Measurements from ENCODE around the gene TEX9.

Gene TEX9

DNA sequence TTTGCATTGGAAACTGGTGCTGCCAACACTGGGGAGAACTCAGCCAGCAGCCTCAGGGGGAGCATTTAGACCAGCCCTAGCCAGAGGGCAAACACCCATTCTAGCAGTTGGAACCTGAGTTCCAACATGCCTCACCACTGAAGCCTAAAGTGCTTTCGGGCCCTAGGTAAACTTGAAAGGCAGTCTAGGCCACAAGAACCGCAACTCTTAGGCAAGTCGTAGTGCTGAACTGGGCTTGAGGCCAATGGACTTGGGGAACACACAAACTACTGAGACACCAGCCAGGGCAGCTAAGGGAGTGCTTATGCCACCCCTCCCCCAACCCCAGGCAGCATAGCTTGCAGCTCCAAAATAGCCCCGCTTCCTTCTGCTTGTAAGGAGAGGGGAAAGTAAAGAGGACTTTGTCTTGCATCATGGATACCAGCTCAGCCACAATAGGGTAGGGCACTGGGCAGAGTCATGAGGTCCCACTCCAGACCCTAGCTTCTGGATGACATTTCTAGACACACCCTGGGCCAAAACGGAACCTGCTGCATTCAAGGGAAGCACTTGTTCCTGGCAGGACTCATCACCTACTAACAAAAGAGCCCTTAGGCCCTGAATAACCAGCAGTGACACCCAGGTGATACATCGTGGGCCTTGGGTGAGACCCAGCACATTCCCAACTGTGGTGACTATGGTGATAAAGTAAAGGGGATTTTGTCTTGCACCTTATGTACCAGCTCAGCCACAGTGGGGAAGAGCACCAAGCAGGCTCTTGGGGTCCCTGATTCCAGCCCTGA lies 37.3 kb upstream of the TEX9 start:
- no peak overlapping the region for H3K4me3 ChIP-seq (ENCODE audit: low read depth, low read length)
- POLR2A ChIA-PET: no interaction called here
- CTCF ChIA-PET: no interaction called here
- no peak for DNase-seq (ENCODE audit: low read depth, low spot score)
- TF ChIP-seq, protein P1, sequence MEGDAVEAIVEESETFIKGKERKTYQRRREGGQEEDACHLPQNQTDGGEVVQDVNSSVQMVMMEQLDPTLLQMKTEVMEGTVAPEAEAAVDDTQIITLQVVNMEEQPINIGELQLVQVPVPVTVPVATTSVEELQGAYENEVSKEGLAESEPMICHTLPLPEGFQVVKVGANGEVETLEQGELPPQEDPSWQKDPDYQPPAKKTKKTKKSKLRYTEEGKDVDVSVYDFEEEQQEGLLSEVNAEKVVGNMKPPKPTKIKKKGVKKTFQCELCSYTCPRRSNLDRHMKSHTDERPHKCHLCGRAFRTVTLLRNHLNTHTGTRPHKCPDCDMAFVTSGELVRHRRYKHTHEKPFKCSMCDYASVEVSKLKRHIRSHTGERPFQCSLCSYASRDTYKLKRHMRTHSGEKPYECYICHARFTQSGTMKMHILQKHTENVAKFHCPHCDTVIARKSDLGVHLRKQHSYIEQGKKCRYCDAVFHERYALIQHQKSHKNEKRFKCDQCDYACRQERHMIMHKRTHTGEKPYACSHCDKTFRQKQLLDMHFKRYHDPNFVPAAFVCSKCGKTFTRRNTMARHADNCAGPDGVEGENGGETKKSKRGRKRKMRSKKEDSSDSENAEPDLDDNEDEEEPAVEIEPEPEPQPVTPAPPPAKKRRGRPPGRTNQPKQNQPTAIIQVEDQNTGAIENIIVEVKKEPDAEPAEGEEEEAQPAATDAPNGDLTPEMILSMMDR (IDR thresholded peaks at IDR 0.05; ENCODE audit: insufficient read depth, low read length, missing control alignments): no peak

DNA sequence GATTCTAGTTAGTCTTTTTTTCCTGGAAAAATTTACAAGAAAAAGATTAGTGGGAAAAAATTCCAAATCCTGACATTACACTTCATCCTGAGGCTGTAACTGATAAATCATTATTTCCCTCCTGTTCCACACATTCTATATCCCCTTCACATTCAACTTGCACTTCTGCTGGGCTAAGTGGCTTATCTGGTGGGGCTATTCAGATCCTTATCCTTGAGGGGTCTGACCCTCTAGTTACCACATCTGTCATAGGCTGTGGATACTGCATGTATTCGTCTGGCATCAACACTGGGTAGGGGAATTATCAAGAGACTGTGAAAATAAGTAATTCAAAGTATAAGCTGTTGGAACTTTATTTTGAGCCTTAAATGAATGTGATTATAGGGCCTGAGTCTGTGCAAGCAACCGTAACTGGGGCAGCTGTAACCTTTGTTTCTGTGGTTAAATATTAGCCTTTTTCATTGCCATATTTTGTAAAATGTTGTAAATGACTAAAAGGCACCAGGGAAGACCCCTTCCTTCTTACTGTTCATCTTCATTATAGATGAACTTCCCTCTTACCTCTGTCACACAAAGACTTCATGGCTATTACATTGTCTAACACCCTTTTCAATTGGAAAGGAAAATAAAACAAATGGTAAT lies 28.0 kb upstream of the TEX9 start:
- ChIA-PET CTCF (no interaction called here), POLR2A (no interaction called here)
- TF ChIP-seq, protein P1 (IDR thresholded peaks at IDR 0.05; ENCODE audit: insufficient read depth, low read length, missing control alignments): no peak
- DNase-seq (ENCODE audit: low read depth, low spot score): no peak
- no peak overlapping the region for H3K4me3 ChIP-seq (ENCODE audit: low read depth, low read length)

DNA sequence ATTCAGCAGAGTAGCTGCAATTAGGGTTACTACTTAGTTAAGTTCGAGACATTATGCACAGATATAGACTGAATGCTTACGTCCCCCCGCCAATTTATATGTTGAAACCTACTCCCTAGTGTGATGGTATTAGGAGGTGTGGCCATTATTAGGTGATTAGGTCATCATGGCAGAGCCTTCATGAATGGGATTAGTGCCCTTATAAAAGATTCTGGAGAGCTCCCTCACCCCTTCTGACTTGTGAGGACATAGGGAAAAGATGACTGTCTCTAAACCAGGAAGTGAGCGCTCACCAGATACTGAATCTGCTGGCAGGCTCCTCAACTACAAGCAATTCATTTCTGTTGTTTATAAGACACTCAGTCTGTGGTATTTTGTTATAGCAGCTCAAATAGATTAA lies 25.6 kb upstream of the TEX9 start:
- H3K4me3 ChIP-seq (ENCODE audit: low read depth, low read length): no peak overlapping the region
- DNase-seq (ENCODE audit: low read depth, low spot score): no peak
- ChIA-PET CTCF (no interaction called here), POLR2A (no interaction called here)
- TF ChIP-seq, protein P1 (IDR thresholded peaks at IDR 0.05; ENCODE audit: insufficient read depth, low read length, missing control alignments): no peak

DNA sequence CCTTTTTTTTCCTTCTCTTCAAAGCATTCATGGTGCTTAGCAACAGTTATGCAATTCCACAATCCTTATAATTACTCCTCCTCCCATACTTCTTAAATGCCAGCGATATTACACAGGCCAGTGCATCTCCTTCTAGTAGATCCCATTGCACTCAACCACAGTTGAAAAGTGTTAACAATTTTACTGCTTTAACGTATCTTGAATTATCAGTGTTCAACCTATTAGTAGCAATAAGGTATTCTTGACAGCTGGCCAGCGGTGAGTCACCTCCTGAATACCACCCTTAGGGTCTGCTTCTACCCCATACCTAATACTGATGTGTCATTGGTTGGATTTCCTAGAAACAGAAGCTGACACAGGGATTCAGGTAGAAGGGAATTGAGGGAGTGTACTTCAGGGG lies 24.0 kb upstream of the TEX9 start:
- no peak for DNase-seq (ENCODE audit: low read depth, low spot score)
- TF ChIP-seq, protein P1 (IDR thresholded peaks at IDR 0.05; ENCODE audit: insufficient read depth, low read length, missing control alignments): no peak
- POLR2A ChIA-PET: no interaction called here
- CTCF ChIA-PET: interaction anchor here (2.0 kb wide), 1 partner anchor 92 kb away, joined by 6 read pairs; no protein-coding TSS in a partner anchor
- H3K4me3 ChIP-seq (ENCODE audit: low read depth, low read length): no peak overlapping the region

DNA sequence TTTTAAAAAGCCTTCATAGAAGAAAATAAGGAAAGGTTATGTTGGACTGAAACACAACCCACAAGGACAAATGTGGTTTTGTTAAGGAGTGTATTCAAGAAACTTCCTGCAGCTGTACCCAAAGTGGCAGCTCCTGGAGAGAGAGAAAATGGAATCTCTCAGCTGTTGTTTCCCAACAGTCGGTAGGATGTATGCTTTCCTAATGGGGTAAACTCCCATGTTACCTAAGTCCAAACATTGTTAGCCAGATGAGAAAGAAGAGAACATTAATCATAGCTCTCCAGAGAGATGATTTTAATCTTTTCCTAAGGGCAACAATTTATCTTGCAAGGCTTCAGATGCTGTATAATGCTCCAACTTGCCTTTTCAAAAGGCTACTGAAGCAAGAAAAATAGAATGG lies 22.6 kb upstream of the TEX9 start:
- no peak for DNase-seq (ENCODE audit: low read depth, low spot score)
- no peak overlapping the region for H3K4me3 ChIP-seq (ENCODE audit: low read depth, low read length)
- ChIA-PET CTCF (interaction anchor here (2.0 kb wide), 1 partner anchor 94 kb away, joined by 6 read pairs; no protein-coding TSS in a partner anchor), POLR2A (no interaction called here)
- TF ChIP-seq, protein P1 (IDR thresholded peaks at IDR 0.05; ENCODE audit: insufficient read depth, low read length, missing control alignments): no peak

DNA sequence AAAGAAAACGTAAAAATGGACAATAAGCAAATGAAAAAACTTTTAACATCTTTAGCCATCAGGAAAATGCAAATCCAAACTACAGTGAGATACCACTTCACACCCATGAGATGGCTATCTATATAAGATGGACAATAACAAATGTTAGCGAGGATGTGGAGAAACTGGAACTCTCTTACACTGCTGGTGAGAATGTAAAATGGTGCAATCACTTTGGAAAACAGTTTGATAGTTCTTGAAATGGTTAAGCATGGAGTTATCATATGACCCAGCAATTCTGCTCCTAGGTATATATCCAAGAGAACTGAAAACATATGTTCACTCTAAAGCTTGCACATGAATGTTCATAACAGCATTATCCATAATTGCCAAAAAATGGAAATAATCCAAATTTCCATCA lies 21.3 kb upstream of the TEX9 start:
- CTCF ChIA-PET: no interaction called here
- POLR2A ChIA-PET: no interaction called here
- DNase-seq (ENCODE audit: low read depth, low spot score): no peak

More for the DNA sequence above, 21.3 kb upstream of the TEX9 start:
- no peak overlapping the region for H3K4me3 ChIP-seq (ENCODE audit: low read depth, low read length)
- TF ChIP-seq, protein P1 (IDR thresholded peaks at IDR 0.05; ENCODE audit: insufficient read depth, low read length, missing control alignments): no peak

Data from AG04449 (cell line).